ENCODE results near the gene EPB41L4A.
"Not testable (repeated sequence)": the region's sequence is repeated elsewhere in the genome, so short reads cannot be mapped to it uniquely, and the experiment has no call there.

EPB41L4A gene

GRCh38 chr5:112226215-112226614 is 192.9 kb downstream of the EPB41L4A start:
- TF ChIP-seq CTCF (conservative IDR thresholded peaks at IDR 0.05) (no peak), ZFX (IDR thresholded peaks at IDR 0.05) (no peak)
- no peak overlapping the region for H3K27ac ChIP-seq

- not testable (repeated sequence) for H3K27ac ChIP-seq
Measured at GRCh38 chr5:112222997-112223396, 196.1 kb downstream of the EPB41L4A start.

- TF ChIP-seq ZFX (IDR thresholded peaks at IDR 0.05) = no peak
- no peak for TF ChIP-seq CTCF (conservative IDR thresholded peaks at IDR 0.05)
- H3K27ac ChIP-seq = no peak overlapping the region
Measured at GRCh38 chr5:112221128-112221527, 197.9 kb downstream of the EPB41L4A start.

- no peak for TF ChIP-seq CTCF (conservative IDR thresholded peaks at IDR 0.05)
- TF ChIP-seq ZFX (IDR thresholded peaks at IDR 0.05) = no peak
- H3K27ac ChIP-seq = no peak overlapping the region
Measured at GRCh38 chr5:112219000-112219399, 200.1 kb downstream of the EPB41L4A start.

GRCh38 chr5:112217843-112218579 is 201.1 kb downstream of the EPB41L4A start:
- TF ChIP-seq CTCF (conservative IDR thresholded peaks at IDR 0.05) = no peak
- no peak for TF ChIP-seq ZFX (IDR thresholded peaks at IDR 0.05)

GRCh38 chr5:112216140-112216539 is 202.9 kb downstream of the EPB41L4A start:
- no peak for TF ChIP-seq CTCF (conservative IDR thresholded peaks at IDR 0.05)
- TF ChIP-seq ZFX (IDR thresholded peaks at IDR 0.05) = no peak
- no peak overlapping the region for H3K27ac ChIP-seq

More at GRCh38 chr5:112217843-112218579, 201.1 kb downstream of the EPB41L4A start:
- H3K27ac ChIP-seq = no peak overlapping the region

GRCh38 chr5:112210430-112211005 is 208.6 kb downstream of the EPB41L4A start:
- no peak overlapping the region for H3K27ac ChIP-seq
- peak; percentile 85 for TF ChIP-seq CTCF (conservative IDR thresholded peaks at IDR 0.05)
- no peak for TF ChIP-seq ZFX (IDR thresholded peaks at IDR 0.05)

Data from C4-2B (cell line).